Ovary (tissue), 3 donors: ENCODE measurements around the gene PRDM13.

ENCODE experiments used
- POLR2A ChIP-seq: fragments of 450-650 bp; IDR thresholded peaks from one replicate; pipeline ENCODE4 v1.6.1; 2017; ENCODE audit warnings: antibody characterized with exemption, mild to moderate bottlenecking, moderate library complexity
- TF ChIP-seq, protein P1 (sequence below), 3 donors: fragments of 450-650 bp in 2 of 3; fragments of 200-600 bp in 1 of 3; IDR thresholded peaks; one replicate each; pipeline versions ENCODE4 v1.5.1 to v1.8.0; 2016 to 2022; ENCODE audit warnings: antibody characterized with exemption in 3 of 3, mild to moderate bottlenecking in 1 of 3
- donor health status: DM: no; HTN: no; CAD: no.

DNA sequence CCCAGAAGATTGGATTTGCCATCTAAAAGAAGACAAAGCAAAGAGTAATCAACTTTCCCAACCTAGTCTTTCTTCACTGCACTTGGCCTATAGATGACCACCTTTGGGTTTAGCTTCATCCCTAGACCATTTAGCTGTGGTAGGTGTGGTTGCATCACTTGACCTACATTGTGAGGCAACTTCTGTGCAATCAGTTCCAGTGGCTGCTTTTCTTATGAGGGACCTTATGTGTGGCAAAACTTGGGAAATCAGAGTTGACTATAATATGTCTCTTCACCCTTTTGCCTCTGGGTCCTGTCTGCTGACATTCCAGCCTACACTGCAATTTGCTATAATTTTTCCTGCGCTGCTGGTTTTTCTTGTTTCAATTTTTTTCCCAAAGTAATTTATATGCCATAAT lies 55.2 kb downstream of the PRDM13 start:
- TF ChIP-seq POLR2A, result no peak
- TF ChIP-seq, protein P1, sequence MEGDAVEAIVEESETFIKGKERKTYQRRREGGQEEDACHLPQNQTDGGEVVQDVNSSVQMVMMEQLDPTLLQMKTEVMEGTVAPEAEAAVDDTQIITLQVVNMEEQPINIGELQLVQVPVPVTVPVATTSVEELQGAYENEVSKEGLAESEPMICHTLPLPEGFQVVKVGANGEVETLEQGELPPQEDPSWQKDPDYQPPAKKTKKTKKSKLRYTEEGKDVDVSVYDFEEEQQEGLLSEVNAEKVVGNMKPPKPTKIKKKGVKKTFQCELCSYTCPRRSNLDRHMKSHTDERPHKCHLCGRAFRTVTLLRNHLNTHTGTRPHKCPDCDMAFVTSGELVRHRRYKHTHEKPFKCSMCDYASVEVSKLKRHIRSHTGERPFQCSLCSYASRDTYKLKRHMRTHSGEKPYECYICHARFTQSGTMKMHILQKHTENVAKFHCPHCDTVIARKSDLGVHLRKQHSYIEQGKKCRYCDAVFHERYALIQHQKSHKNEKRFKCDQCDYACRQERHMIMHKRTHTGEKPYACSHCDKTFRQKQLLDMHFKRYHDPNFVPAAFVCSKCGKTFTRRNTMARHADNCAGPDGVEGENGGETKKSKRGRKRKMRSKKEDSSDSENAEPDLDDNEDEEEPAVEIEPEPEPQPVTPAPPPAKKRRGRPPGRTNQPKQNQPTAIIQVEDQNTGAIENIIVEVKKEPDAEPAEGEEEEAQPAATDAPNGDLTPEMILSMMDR (IDR thresholded peaks at IDR 0.05), result no peak
